Amniotic epithelial cell (primary cell): Measurements from ENCODE around the gene GID4.

Source experiments
- DNase-seq: peaks from one replicate; pipeline ENCODE4 v3.0.0-alpha.2; 2010; ENCODE audit warnings: low read depth

GID4 gene

DNA sequence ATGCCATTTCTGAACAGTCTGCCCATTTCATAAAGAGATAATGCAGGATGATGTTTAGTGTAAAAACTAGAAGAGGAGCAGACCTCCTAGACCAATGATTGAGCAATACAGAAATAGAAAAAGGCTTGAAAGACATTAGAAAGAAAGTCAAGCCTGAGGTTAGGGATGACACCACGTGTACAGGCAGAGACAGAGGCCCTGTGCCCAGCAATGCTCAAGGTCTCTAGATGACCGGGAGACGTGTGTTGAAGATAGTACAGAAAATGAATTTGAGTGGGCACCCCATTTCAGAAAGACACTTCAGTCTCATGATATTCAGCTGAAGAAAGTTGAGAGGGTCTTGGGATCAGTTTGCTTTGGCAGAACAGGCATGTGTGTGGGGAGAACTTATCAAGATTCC, 5.4 kb downstream of the GID4 start:
- no peak for DNase-seq

DNA sequence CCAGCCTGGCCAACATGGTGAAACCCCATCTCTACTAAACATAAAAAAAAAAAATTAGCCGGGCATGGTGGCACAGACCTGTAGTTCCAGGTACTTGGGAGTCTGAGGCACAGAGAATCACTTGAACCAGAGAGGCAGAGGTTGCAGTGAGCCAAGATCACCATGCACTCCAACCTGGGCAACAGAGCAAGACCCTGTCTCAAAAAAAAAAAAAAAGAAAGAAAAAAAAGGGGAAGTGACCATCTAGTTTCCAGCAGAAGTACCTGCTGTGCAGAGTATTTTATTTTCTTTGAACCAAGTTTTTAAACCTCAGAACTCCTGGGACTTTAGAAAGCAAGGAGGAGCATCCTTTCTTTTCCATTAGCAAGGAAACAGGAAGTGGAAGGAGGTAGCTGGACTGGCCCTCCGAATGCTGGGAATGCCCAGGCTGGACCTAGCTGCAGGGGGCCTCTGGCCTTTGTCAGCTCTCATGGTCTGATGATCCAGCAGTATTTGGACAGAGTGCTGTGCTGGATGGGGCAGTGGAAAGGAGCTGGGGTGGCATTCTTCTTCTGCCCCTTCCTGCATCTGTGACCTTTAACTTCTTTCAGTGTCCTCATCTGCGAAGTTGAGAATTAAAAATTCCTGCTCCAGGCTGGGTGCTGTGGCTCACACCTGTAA, 6.6 kb downstream of the GID4 start:
- DNase-seq, result no peak

GRCh38 chr17:18055597-18055996, 16.4 kb downstream of the GID4 start:
- no peak for DNase-seq

DNA sequence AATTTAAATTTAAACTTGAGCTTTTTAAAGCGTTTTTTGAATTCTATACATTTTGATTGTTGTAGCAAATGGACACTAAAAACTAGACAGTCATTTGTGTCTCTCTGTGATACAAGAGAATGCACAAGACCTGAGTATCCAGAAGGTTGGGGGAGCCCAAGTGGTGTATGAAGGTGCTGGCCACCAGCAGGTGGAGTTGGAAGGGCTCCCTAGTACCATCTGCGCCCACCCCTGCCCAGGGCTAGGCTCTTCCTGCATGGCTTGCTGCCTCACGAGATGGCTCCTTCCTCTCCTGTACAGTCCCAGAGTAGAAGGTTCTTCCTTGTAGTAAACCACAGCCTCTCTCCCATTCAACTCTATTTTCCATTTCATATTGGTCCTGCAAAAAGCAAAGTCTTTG, 17.0 kb downstream of the GID4 start:
- no peak for DNase-seq

DNA sequence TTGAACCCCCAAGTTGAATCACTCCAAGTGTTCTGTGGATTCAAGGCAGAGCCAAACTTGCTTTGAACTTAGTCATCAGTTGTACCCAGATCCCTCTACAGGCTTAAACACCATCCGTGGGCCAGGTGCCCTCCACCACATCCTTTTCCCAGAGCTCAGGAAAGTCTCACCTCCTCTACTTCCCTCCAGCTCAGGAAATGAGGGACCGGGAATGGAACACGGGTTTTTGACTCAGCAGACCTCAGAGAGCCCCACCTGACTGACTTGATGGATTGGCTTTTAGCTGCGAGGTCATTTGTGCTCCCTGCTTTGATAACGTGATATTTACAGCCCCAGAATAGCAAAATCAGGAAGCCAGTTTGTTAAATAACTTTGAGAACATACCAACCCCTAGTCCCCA, 20.1 kb downstream of the GID4 start:
- no peak for DNase-seq

DNA sequence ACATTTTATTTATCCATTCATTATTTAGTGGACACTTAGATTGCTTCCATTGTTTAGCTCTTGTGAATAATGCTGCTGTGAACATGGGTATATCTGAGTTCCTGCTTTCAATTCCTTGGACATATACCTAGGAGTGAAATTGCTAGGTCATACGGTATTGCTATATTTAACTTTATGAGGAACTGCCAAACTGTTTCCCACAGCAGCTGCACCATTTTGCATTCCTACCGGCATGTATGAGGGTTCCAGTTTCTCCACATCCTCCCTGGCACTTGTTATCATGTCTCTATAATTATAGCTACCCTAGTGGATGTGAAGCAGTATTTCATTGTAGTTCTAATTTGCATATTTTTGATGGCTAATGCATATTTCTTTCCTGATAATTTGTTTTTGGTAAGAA, 24.8 kb downstream of the GID4 start:
- no peak for DNase-seq

DNA sequence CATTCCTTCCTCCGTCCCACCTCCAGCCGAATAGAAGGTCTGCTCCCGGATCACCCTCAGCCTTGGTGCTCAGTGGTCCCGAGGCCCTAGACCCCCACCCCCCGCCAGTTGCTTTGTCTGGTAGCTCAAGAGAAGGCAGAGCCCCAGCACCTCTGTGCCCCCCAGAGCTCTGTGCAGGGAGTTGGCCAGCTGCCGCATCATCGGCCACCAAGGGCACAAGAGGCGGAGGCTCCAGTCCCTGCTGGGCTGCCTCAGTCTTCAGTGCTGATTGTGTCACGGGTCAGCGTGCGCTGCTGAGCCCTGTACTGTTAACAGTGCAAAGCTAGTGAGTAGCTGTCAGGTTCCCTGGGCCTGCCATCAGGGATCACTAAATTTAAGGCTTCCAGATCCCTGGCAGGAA, 26.3 kb downstream of the GID4 start:
- no peak for DNase-seq

DNA sequence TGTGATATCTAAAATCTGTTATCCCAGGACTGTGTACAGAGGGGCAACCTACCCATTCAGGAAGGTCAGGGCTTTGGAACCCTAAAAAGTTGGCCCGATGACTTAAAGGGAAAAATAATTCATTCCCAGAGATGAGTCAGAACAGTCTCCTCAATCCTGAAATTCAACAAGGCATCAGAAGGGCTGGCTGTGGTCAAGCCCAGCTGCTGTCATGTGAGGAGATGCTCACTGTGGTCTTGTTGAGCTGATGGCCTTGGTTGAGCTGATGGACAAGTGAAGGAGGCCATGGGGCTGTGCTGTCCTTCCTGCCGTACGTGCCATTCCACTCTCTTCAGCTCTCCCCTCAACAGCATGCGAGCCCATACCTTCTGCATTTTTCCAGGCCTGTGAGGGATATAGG, 27.7 kb downstream of the GID4 start:
- no peak for DNase-seq

DNA sequence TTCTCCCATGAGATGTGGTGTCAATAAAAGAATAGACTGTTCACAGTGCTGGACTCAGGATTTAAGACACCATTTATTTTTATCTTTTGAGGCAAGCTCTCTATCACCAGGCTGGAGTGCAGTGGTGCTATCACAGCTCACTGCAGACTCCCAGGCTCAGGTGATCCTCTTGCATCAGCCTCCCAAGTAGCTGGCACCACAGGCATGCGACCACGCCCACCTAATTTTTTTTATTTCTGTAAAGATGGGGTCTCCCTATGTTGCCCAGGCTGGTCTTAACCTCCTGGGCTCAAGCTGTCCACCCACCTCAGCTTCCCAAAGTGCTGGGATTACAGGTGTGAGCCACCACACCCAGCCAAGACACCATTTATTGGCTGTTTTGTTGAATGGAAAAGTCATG, 29.9 kb downstream of the GID4 start:
- DNase-seq, result no peak

- peak; percentile 47 for DNase-seq
Measured at GRCh38 chr17:18070861-18071340, 31.7 kb downstream of the GID4 start.

DNA sequence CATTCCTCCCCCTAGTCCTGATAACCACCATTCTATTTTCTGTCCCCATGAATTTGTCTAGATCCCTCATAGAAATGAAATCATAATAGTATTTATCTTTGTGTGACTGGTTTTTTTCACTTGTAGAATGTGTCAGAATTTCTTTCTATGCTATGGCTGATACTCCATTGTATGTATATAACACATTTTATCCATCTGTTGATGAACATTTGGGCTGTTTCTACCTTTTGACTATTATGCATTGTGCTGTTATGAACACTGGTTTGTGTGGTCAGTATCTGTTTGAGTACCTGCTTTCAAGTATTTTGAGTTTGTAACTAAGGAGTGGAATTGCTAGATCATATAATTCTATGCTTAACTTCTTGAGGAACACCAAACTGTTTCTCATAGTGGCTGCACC, 32.5 kb downstream of the GID4 start:
- DNase-seq, result no peak

GRCh38 chr17:18074566-18075272, 35.5 kb downstream of the GID4 start:
- no peak for DNase-seq

- DNase-seq, result peak; percentile 19
Measured at GRCh38 chr17:18076936-18077335, 37.7 kb downstream of the GID4 start.

- no peak for DNase-seq
Measured at GRCh38 chr17:18079543-18079942, 40.3 kb downstream of the GID4 start.

DNA sequence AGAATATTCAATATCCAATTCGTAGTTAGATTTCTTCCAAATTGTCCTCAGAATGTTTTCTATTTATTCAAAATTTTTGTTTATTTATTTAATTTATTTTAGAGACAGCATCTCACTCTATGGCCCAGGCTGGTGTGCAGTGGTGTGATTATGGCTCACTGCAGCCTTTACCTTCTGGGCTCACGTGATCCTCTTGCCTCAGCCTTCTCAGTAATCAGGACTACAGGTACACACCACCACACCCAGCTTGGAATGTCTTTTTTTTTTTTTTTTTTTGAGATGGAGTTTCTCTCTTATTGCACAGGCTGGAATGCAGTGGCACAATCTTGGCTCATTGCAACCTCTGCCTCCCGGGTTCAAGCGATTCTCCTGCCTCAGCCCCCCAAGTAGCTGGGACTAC, 45.0 kb downstream of the GID4 start:
- DNase-seq, result no peak

DNA sequence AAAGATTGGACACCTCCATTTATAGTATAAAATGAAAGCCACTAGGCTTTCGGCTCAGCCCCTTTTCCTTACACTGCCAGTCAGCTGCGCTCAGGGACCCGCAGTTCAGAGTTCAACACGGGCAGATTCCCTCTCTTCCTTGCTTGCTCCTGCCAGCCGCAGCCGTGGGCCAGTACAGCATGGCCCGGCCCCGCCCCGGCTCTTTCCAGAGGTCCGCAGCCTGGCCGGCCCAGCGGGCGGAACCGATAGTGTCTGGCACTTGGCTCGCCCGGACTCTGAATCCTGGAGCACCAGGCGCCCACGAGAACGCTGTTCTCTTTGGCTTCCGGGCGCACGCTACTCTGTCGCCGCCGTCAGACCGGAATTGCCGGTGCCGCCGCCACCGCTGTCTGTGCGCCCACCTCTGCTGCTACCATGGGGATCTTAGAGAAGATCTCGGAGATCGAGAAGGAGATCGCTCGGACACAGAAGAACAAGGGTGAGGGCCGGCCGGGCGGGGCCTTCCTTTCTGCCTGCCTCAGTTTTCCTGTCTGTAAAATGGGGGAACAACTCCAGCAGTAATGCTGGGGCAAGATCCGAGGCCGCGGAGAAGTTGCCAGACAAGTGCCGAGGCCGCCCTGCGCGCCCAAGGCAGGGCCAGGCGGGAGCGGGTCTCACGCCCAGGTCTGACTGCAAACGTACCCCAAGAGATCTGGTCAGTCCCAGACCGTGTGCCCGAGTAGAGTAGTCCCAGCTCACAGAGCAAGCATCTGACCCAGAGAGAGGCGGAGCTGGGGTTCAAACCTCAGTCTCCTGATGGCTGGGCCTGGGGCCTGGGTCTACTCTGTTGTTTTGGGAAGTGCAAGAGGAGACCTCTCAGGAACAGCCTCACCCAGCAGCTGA, 48.6 kb downstream of the GID4 start, which contains the start of gene DRG2:
DRG2 (plus strand) TSS at position 339 of the 882 bp plus-strand sequence; CDS start at position 415, 76 bp downstream.
- DNase-seq, result peak; percentile 86

GRCh38 chr17:18089613-18090012, 50.4 kb downstream of the GID4 start:
- no peak for DNase-seq

GRCh38 chr17:18093616-18094408, 54.6 kb downstream of the GID4 start:
- DNase-seq, result peak; percentile 91

GRCh38 chr17:18094409-18094807, 55.2 kb downstream of the GID4 start:
- DNase-seq, result no peak

DNA sequence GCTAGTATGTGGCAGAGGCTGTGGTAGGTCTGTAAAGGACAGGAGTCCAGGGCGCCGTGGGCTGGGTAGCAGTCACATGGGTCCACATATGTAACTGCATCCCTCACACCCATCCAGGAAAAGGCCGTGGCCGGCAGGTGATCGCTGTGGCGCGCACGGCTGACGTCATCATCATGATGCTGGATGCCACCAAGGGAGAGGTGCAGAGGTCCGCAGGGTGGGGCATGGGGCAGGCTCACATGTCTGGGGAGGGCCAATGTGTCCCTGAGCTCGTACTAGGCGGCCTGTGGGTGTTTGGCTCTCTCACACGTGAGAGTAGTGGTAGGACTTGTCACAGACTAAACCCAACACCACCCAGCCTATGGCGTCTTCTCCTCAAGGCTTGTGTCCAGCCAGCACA, 60.3 kb downstream of the GID4 start:
- DNase-seq, result no peak

- no peak for DNase-seq
Measured at GRCh38 chr17:18100616-18101015, 61.4 kb downstream of the GID4 start.

DNA sequence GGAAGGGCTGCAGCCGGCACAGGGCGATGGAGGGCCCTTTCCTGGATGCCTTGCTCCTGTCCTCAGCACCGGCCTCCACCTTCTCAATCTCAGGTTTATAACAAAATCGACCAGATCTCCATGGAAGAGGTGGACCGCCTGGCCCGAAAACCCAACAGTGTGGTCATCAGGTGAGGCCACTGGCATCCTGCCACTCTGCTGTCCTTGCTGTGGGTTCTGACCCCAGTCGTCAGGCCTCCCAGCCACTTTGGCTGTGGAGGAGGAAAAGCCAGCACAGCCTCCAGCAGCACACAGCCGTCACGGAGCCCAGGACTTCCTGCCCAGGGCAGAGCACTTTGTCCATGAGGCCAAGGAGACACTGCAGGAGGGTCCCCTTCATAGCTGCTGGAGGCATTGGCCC, 62.6 kb downstream of the GID4 start:
- no peak for DNase-seq
